HepG2 (cell line): ENCODE measurements around the gene C5AR1.

ENCODE experiments used
- CTCF ChIP-seq: sonication (generic); formaldehyde crosslinking; IDR thresholded peaks from 2 replicates; pipeline ENCODE4 v1.5.0; 2020; ENCODE audit warnings: mild to moderate bottlenecking, missing genetic modification reagents, moderate library complexity
- FOXO1 ChIP-seq: sonication (generic); formaldehyde crosslinking; IDR thresholded peaks from 2 replicates; pipeline ENCODE4 v1.4.0; 2020; ENCODE audit warnings: missing genetic modification reagents
- GATAD2A ChIP-seq: IDR thresholded peaks from 2 replicates; pipeline ENCODE4 v1.6.1; 2016
- GTF3A ChIP-seq: sonication (generic); formaldehyde crosslinking; conservative IDR thresholded peaks from 2 replicates; pipeline ENCODE4 v1.4.0; 2020; ENCODE audit warnings: mild to moderate bottlenecking, missing genetic modification reagents
- HNF4A ChIP-seq: sonication (generic); formaldehyde crosslinking; IDR thresholded peaks from 2 replicates; pipeline ENCODE4 v1.4.0; 2020; ENCODE audit warnings: missing genetic modification reagents
- KLF12 ChIP-seq: sonication (generic); formaldehyde crosslinking; IDR thresholded peaks from 2 replicates; pipeline ENCODE4 v1.4.0; 2020; ENCODE audit warnings: missing genetic modification reagents, borderline replicate concordance
- MIER2 ChIP-seq: IDR thresholded peaks from 2 replicates; pipeline ENCODE4 v1.6.1; 2016; ENCODE audit warnings: missing biosample characterization, missing genetic modification reagents
- NFYB ChIP-seq: sonication (generic); formaldehyde crosslinking; IDR thresholded peaks from 2 replicates; pipeline ENCODE4 v1.4.0; 2020; ENCODE audit warnings: missing genetic modification reagents
- TAF1 ChIP-seq: sonication (generic); formaldehyde crosslinking; IDR thresholded peaks from 2 replicates; pipeline ENCODE4 v1.4.0; 2020; ENCODE audit warnings: missing genetic modification reagents
- TSC22D2 ChIP-seq: sonication (generic); formaldehyde crosslinking; IDR thresholded peaks from 2 replicates; pipeline ENCODE4 v1.5.1; 2020; ENCODE audit warnings: missing genetic modification reagents, mild to moderate bottlenecking, borderline replicate concordance
- YY1 ChIP-seq: IDR thresholded peaks from 2 replicates; pipeline ENCODE4 v1.6.1; 2011; ENCODE audit warnings: low read length, low read depth, moderate library complexity, mild to moderate bottlenecking; ENCODE audit not compliant: insufficient read depth, insufficient replicate concordance
- ZNF12 ChIP-seq: sonication (generic); formaldehyde crosslinking; IDR thresholded peaks from 2 replicates; pipeline ENCODE4 v1.5.0; 2020; ENCODE audit warnings: missing genetic modification reagents
- ZNF121 ChIP-seq: sonication (generic); formaldehyde crosslinking; IDR thresholded peaks from 2 replicates; pipeline ENCODE4 v1.5.0; 2020; ENCODE audit warnings: mild to moderate bottlenecking, missing genetic modification reagents
- TF ChIP-seq, protein P1 (sequence below): sonication (generic); formaldehyde crosslinking; IDR thresholded peaks from 2 replicates; pipeline ENCODE4 v1.8.0; 2022; ENCODE audit warnings: missing genetic modification reagents, mild to moderate bottlenecking, moderate library complexity, borderline replicate concordance

DNA sequence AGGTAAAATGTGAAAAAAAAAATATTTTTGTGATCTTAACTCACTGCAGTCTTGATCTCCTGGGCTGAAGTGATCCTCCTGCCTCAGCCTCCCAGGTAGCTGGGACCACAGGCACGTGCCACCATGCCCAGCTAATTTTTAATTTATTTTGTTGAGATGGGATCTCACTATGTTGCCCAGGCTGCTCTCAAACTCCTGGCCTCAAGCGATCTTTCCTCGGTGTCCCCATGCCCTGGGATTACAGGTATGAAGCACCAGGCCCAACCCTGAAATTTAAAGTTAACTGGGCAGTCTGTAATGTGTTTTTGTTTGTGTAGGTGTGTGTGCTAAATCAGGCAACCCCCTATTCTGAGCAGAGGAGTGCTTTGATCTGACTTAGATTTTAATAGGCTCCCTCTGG lies 3.4 kb upstream of the C5AR1 start:
- no peak for TF ChIP-seq KLF12 (CRISPR knock-in tag)
- no peak for TF ChIP-seq HNF4A (CRISPR knock-in tag)
- TF ChIP-seq CTCF (CRISPR knock-in tag): no peak
- no peak for TF ChIP-seq FOXO1 (CRISPR knock-in tag)
- TF ChIP-seq NFYB: no peak
- TF ChIP-seq GTF3A: no peak
- TF ChIP-seq MIER2 (CRISPR knock-in tag): no peak
- peak; percentile 91 for TF ChIP-seq ZNF121
- no peak for TF ChIP-seq GATAD2A (CRISPR knock-in tag)
- no peak for TF ChIP-seq TAF1 (CRISPR knock-in tag)
- no peak for TF ChIP-seq ZNF12
- no peak for TF ChIP-seq YY1
- TF ChIP-seq, protein P1, sequence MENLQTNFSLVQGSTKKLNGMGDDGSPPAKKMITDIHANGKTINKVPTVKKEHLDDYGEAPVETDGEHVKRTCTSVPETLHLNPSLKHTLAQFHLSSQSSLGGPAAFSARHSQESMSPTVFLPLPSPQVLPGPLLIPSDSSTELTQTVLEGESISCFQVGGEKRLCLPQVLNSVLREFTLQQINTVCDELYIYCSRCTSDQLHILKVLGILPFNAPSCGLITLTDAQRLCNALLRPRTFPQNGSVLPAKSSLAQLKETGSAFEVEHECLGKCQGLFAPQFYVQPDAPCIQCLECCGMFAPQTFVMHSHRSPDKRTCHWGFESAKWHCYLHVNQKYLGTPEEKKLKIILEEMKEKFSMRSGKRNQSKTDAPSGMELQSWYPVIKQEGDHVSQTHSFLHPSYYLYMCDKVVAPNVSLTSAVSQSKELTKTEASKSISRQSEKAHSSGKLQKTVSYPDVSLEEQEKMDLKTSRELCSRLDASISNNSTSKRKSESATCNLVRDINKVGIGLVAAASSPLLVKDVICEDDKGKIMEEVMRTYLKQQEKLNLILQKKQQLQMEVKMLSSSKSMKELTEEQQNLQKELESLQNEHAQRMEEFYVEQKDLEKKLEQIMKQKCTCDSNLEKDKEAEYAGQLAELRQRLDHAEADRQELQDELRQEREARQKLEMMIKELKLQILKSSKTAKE (CRISPR knock-in tag): no peak
- no peak for TF ChIP-seq TSC22D2 (CRISPR knock-in tag)
